Heart left ventricle (tissue), 13 donors: ENCODE data around the gene PRKCSH.

ENCODE experiments used
- CTCF ChIP-seq, 12 donors: fragments of 200-600 bp; sonication (generic) in 4 of 12; IDR thresholded peaks; one replicate each; pipeline versions ENCODE4 v1.5.0 to v1.8.0; 2018 to 2022; ENCODE audit warnings: antibody characterized with exemption in 12 of 12, mild to moderate bottlenecking in 5 of 12
- POLR2A ChIP-seq, 2 donors: fragments of 450-650 bp; IDR thresholded peaks; one replicate each; pipeline ENCODE4 v1.6.1; 2017; ENCODE audit warnings: antibody characterized with exemption in 2 of 2, mild to moderate bottlenecking in 2 of 2, moderate library complexity in 2 of 2
- donor health status: ischemic (EF 13 %, LVEDD 7.1; RV severe dilation, severe dysfunction).
- donor health status: DM: no; HTN: yes; CAD: no.
- donor health status: DM: no; HTN: no; CAD: no.
- donor health status: ischemic (EF 25% LVEDD 6.9; RV normal size, moderate dysfunction).
- donor health status: ischemic (EF 25% LVEDD 5.7; RV mildly dilated, moderate dysfunction).
- donor health status: ischemic (EF 35%, LVEDD 5.7; RV mildly dilated, moderate dysfunction).
- donor health status: nonischemic (EF 11% LVEDD 7.7; RV severe dilation, severe dysfunction).
- donor health status: DM: yes; HTN: yes; CAD: no.
- donor health status: PGD.
- donor health status: ischemic (EF 29% LVEDD 5.4; RV normal size, mild dysfunction).
- donor health status: nonischemic (EF 23%, LVEDD 6.1; RV moderate dilation, normal function).

- TF ChIP-seq CTCF (IDR thresholded peaks at IDR 0.05), result no peak
- no peak for TF ChIP-seq POLR2A (IDR thresholded peaks at IDR 0.05)
Measured at GRCh38 chr19:11426656-11427055, 8.8 kb upstream of the PRKCSH start.
